Measurements from ENCODE around the gene MMADHC.

DNA sequence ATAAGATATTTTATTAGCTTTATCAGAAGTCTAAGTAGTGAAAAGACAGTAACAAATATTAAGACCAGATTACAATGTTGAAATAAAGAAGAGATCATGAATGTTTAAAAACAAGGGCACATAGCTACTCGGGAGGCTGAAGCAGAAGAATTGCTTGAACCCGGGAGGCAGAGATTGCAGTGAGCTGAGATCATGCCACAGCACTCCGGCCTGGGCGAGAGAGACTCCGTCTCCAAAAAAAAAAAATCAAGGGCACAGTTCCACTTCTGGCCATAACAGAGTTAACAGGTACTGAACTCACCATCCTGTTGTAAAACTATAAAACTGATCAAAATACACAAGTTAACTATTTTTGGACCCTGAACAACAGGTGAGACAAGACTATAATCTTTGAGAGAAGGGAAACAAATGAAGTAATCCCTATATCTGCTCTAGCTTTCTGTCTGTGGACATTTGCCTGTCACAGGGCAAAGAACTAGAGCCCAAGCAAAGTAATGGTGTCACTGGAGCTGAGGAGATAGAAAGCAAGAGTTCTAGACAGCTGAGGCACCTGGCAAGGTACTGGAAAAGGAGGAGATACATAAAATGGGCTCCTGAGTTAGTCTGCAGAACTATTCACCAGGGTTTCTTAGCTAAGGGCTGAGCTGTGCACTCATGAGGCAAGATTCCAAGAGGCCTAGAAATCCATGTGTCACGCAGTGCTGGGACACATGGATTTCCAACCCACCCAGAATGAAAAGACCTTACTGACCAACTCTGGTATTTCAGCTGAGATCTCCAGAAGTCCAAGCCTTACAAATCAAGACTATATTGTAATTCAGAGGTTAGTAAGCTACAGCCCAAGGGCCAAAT lies 15.2 kb downstream of the MMADHC start:
- TF ChIP-seq, protein P1, sequence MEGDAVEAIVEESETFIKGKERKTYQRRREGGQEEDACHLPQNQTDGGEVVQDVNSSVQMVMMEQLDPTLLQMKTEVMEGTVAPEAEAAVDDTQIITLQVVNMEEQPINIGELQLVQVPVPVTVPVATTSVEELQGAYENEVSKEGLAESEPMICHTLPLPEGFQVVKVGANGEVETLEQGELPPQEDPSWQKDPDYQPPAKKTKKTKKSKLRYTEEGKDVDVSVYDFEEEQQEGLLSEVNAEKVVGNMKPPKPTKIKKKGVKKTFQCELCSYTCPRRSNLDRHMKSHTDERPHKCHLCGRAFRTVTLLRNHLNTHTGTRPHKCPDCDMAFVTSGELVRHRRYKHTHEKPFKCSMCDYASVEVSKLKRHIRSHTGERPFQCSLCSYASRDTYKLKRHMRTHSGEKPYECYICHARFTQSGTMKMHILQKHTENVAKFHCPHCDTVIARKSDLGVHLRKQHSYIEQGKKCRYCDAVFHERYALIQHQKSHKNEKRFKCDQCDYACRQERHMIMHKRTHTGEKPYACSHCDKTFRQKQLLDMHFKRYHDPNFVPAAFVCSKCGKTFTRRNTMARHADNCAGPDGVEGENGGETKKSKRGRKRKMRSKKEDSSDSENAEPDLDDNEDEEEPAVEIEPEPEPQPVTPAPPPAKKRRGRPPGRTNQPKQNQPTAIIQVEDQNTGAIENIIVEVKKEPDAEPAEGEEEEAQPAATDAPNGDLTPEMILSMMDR (IDR thresholded peaks at IDR 0.05) = no peak
- TF ChIP-seq EP300 (IDR thresholded peaks at IDR 0.05) = no peak
- TF ChIP-seq POLR2A (IDR thresholded peaks at IDR 0.05) = no peak
